ENCODE data around the gene RNF157.

The RNF157 gene

GRCh38 chr17:76174037-76174436, 66.3 kb downstream of the RNF157 start:
- no peak overlapping the region for H3K4me3 ChIP-seq
- H3K27ac ChIP-seq: no peak overlapping the region

- no peak overlapping the region for H3K4me3 ChIP-seq
- no peak overlapping the region for H3K27ac ChIP-seq
These were observed 66.8 kb downstream of the RNF157 start for GRCh38 chr17:76173474-76173873.

DNA sequence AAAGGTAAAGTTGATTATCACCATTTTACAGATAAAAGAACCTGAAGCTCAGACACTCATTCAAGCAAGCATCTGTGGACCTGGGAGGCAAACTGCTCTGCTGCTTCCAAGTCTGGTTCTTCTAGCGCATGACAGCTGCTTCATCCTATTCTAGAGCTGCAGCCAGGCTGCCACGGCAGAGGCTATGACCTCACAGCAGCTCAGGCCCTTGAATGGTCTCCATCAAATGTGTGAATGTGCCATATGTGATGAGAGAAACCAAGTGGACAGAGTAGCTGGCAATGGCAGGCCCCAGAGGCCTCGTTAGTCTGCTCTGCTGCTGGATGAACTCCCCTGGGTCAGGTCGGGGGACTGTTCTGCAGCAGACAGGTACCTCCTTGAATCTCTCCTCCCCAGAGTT, 68.6 kb downstream of the RNF157 start:
- Histone ChIP-seq H3K4me3 (no peak overlapping the region), H3K27ac (no peak overlapping the region)

DNA sequence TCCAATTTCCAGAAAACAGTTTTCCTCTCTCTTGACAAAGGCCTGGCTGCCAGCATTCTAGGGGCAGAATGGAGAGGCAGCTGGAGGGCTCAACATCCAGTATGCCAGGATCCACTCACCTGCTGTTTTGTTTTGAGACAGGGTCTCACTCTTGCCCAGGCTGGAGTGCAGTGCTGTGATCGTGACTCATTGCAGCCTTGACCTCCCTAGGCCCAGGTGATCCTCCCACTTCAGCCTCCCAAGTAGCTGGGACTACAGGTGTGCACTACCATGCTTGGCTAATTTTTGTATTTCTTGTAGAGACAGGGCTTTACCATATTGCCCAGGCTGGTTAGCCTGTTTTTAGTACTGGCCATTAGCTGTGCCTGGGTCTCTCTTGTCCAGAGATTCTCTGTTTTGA, 70.2 kb downstream of the RNF157 start:
- Histone ChIP-seq H3K4me3 (no peak overlapping the region), H3K27ac (no peak overlapping the region)

GRCh38 chr17:76166906-76167305, 73.4 kb downstream of the RNF157 start:
- Histone ChIP-seq H3K27ac (no peak overlapping the region), H3K4me3 (no peak overlapping the region)

DNA sequence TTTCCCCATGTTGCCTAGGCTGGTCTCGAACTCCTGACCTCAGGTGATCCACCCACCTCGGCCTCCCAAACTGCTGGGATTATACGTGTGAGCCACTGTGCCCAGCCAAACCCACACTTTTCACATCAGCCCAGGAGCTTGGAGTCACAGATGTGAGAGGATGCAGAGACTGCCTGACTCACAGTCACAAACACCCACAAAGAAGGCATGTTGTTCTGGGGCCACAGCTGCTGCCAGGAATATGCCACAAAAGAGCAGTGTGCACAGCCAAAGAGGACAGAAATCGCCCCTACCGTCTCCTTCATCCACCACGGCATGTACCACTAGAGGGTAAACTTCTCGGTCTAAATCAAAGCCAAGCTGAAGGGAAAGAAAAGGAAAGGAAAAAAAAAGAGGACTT, 74.1 kb downstream of the RNF157 start:
- Histone ChIP-seq H3K4me3 (no peak overlapping the region), H3K27ac (no peak overlapping the region)

DNA sequence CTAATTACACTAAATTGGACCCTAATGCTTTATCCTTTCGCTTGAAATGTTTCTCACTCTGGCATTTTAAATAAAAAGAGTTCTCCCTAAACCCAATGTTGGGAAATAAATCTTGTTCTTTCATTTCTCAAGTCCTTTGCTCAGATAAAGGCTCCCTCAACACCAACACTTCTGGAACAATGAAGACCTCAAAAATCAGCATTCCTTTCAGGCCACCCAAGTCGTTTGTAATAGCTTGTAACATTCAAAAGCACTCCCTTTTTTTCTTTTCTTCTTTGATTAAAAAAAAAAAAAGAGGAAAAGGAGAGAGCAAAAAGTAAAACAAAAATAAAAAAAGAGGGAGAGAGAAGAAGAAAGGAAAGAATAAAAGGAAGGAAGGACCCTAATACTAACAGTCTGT, 76.0 kb downstream of the RNF157 start:
- H3K4me3 ChIP-seq: no peak overlapping the region
- H3K27ac ChIP-seq: no peak overlapping the region

- Histone ChIP-seq H3K27ac (no peak overlapping the region), H3K4me3 (no peak overlapping the region)
These were observed 76.4 kb downstream of the RNF157 start for GRCh38 chr17:76163919-76164318.

- Histone ChIP-seq H3K27ac (peak overlapping the region in 1 of 21 experiments; percentile 10), H3K4me3 (no peak overlapping the region)
These were observed 78.5 kb downstream of the RNF157 start for GRCh38 chr17:76161619-76162266.

GRCh38 chr17:76160896-76161528, 79.3 kb downstream of the RNF157 start:
- Histone ChIP-seq H3K27ac (peak overlapping the region in 1 of 21 experiments; percentile 10), H3K4me3 (no peak overlapping the region)

DNA sequence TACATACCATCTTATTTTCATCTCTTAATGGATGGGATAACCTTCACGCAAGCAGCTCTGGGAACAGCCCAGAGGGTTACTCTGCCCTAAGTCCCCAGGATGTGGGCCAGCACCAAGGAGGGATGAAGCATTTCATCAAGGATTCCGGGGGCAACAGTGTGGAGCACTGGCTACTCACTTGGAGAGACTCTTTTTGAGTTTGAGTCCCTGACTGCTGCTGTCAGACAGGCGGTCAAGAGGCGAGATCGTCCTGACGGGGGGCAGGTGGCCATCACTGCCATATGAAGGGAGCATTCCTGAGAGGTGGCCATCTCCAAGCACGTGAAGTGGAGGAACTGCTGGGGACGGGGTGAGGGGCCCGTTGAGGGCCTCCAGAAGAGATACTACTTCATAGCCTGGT, 81.1 kb downstream of the RNF157 start:
- Histone ChIP-seq H3K27ac (no peak overlapping the region), H3K4me3 (no peak overlapping the region)

DNA sequence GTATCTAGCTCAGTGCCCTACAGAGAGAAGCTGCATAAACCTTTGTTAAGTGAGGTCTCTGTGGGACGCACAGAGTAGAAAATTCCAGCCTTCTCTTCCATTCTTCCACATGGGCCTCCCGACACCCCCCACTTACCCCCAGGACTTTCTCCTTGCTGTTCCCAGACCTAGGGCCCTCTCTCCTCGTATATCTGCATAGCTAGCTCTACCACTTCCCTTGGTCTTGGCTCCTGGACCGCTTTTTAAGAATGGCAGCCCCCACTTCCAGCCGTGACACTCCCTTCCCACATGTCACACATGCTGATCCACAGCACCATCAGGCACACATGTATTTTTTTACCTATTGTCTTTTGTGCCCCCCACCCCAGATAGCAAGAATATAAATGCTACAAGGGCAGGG, 82.5 kb downstream of the RNF157 start:
- Histone ChIP-seq H3K4me3 (no peak overlapping the region), H3K27ac (no peak overlapping the region)

- Histone ChIP-seq H3K27ac (no peak overlapping the region), H3K4me3 (no peak overlapping the region)
These were observed 83.7 kb downstream of the RNF157 start for GRCh38 chr17:76156662-76156991.

- no peak overlapping the region for H3K4me3 ChIP-seq
These were observed 84.2 kb downstream of the RNF157 start for GRCh38 chr17:76155988-76156661.

DNA sequence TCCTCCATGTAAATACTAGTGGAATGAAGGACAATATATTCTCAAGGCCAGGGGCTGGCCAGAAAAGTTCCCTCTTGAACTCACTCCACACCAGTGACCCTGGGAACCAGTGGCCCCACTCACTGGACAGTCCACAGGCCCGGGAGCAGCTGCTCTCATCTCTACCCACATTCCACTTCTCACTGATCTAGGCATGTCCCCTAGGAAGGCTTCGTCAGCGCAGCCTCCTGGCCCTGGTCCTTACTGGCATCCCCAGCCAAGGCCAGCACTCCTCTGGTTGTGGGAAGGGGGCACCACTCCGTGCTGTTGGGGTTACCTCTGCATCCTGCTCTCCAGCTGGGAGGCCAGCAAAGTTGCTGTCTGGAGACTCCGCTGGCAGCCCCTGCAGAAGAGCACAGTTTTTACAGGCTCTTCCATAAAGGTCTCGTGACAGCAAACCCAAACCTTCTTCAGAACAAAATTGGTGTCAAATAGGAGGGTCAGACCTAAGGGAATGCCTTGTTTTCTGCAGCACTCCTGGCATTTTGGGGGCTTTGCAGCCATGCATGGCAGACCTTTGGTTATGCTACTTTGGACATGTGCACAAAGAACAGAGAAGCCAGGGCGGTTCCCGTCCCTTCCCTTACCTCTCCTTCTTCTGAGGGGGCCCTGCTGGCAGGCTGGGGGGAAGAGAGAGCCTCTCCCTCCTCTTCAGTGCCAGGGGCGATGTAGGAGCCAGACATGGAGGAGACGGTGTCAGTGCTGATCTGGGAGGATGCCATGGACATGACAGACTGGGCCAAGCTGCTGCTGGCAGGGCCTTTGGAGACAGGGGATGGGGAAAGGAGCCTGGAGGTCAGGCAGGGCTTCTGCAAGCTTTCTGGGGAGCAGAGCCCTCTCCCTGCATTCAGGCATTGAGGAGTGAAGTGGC, 85.1 kb downstream of the RNF157 start:
- Histone ChIP-seq H3K27ac (no peak overlapping the region), H3K4me3 (no peak overlapping the region)

More at GRCh38 chr17:76155988-76156661, 84.2 kb downstream of the RNF157 start:
- no peak overlapping the region for H3K27ac ChIP-seq

DNA sequence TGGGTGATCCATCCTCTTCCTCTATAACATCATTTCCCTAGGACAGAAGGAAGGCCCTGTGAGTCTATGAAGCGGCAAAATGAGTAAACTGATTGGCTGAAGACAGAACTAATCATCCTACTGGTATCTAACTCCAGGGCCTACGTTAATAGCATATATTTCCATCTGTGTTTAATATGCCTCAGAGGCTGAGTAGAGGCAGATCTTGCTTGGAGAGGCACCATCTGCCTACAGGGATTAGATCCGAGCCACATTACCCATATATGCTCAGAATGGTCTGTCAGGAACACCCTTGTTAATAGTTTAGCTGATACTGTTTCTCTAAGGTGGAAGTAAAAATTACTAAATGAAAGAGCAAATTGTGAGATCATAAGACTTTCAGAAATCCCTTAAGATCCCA, 86.0 kb downstream of the RNF157 start:
- Histone ChIP-seq H3K27ac (no peak overlapping the region), H3K4me3 (no peak overlapping the region)

DNA sequence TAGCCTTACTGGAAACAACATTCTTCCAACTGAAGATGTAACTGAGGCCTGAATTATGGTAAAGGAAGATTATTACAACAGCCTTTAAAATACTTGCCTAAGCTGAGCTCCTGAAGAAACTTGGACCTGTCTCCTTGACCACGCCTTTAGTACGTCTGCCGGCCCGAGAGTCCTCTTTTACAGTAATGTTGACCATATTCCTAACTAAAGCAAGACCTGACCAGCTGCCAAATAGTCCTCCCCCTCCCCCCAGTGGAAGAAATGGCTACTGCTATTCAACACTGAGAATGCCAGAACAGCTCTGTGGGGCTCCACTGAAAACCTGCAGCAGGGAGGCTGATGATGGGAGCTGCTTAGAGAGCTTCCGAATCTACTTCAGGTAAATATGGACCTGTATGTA, 86.7 kb downstream of the RNF157 start:
- H3K27ac ChIP-seq: no peak overlapping the region
- no peak overlapping the region for H3K4me3 ChIP-seq

DNA sequence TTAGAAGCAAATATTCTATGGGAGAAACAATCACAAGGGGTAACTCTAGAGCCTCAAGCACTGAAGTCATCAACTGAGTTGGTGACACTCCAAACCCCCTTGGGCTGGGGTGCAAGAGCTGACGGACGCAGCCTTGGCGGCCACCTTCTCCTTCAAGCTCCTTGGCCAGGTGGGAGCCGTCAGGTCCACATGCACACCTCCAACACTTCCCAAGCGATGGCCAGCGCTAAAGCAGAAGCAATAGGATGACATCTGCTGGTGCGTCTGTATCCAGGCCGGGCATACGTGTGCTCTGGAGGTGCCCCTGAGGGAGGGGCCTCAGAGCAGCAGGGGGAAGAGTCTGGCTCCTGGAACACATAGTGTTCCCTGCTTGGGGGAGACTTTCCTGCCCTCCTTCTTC, 87.1 kb downstream of the RNF157 start:
- Histone ChIP-seq H3K27ac (no peak overlapping the region), H3K4me3 (no peak overlapping the region)

DNA sequence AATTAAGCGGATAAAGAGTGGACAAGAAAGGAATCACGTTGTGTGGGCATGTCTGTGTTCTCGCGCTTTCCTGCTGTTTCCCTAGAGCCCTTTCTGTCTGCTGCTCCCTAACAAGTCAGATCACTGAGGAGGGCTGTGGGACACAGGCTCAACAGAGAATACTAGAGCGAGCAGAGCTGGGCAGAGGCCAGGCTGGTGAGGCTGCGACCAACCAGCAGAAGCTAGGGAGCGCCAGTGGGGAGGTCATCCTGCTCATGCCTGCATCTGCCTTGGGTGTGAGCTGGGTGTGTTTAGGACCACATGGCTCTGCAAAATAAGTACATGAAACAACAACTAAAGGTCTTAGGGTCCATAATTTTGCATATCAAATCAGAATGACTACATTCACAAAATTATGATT, 87.7 kb downstream of the RNF157 start:
- Histone ChIP-seq H3K4me3 (no peak overlapping the region), H3K27ac (no peak overlapping the region)

DNA sequence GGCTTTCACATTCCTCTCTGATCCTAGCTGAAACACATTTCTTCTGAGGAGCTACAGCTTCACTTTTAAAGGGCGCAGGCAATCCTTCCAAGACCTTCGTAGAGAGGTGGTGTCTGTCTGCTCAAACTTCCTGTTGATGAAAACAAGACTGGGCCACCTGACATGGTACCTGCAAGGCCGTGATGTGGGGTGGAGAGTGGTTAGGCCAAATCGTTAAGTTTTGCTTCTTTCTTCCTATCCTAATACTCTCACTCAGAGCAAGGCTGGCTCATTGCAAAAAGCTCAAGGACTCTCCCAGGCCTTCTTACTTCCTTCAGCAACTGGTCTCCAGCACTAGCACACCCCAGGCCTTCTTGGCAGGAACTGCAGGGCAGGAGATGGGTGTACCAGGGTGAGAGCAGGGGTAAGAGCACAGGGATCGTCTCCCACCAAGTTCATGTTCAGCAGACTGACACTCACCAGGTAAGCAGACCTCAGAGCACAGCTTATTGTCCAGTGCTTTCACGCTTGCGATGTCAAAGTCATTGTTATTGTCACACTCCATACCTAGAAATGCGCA, 88.3 kb downstream of the RNF157 start:
- H3K4me3 ChIP-seq: no peak overlapping the region
- peak overlapping the region in 4 of 21 experiments; percentile 26 to 51 (median 34) for H3K27ac ChIP-seq

Measured in skin epidermis (tissue), 12 donors.